Immature natural killer cell (primary cell): ENCODE results near the gene NKTR. TPM values are rescaled to one million over a fixed set of nuclear protein-coding genes. Genes with fewer than 3 reads are reported as not detected.
"Not testable (repeated sequence)": the region's sequence is repeated elsewhere in the genome, so short reads cannot be mapped to it uniquely, and the experiment has no call there.

Source experiments
- DNase-seq, 3 donors: peaks; one replicate each; pipeline ENCODE4 v3.0.0; 2022; ENCODE audit warnings: mixed read lengths in 1 of 3
- H3K27ac Mint-ChIP-seq, 6 donors: one replicate each; pipeline ENCODE4 v1.8.0; 2020; ENCODE audit warnings: mixed read lengths in 6 of 6, mild to moderate bottlenecking in 5 of 6, inconsistent platforms in 4 of 6, moderate library complexity in 3 of 6
- H3K27me3 Mint-ChIP-seq, 3 donors: one replicate each; pipeline ENCODE4 v1.8.0; 2020 to 2021; ENCODE audit warnings: low read depth in 3 of 3, mild to moderate bottlenecking in 3 of 3, mixed read lengths in 3 of 3, moderate library complexity in 3 of 3, inconsistent platforms in 1 of 3
- H3K36me3 Mint-ChIP-seq, 3 donors: one replicate each; pipeline ENCODE4 v1.8.0; 2020; ENCODE audit warnings: mixed read lengths in 3 of 3, inconsistent platforms in 2 of 3, mild to moderate bottlenecking in 2 of 3
- H3K4me1 Mint-ChIP-seq, 2 donors: one replicate each; pipeline ENCODE4 v1.8.0; 2020; ENCODE audit warnings: inconsistent platforms in 2 of 2, mild to moderate bottlenecking in 2 of 2, mixed read lengths in 2 of 2, moderate library complexity in 1 of 2
- H3K4me3 Mint-ChIP-seq, 5 donors: one replicate each; pipeline ENCODE4 v1.8.0; 2020; ENCODE audit warnings: mild to moderate bottlenecking in 5 of 5, mixed read lengths in 5 of 5, inconsistent platforms in 3 of 5, moderate library complexity in 3 of 5
- H3K9me3 Mint-ChIP-seq, 6 donors: one replicate each; pipeline ENCODE4 v1.8.0; 2020; ENCODE audit warnings: mild to moderate bottlenecking in 6 of 6, mixed read lengths in 6 of 6, inconsistent platforms in 4 of 6, moderate library complexity in 3 of 6
- polyA plus RNA-seq, 3 donors: library from polyadenylated mRNA; unstranded; fragments of 300-500 nt; fragmentation: Illumina TruSeq; gene quantifications; one replicate each; pipeline ENCODE4 v1.2.3, GENCODE V29; 2021

The NKTR gene
- polyA plus RNA-seq = 10 to 100 TPM in 1 of 3 donors, 1 to 10 TPM in 2; 6.9 to 15.9 (median 7.4) TPM

DNA sequence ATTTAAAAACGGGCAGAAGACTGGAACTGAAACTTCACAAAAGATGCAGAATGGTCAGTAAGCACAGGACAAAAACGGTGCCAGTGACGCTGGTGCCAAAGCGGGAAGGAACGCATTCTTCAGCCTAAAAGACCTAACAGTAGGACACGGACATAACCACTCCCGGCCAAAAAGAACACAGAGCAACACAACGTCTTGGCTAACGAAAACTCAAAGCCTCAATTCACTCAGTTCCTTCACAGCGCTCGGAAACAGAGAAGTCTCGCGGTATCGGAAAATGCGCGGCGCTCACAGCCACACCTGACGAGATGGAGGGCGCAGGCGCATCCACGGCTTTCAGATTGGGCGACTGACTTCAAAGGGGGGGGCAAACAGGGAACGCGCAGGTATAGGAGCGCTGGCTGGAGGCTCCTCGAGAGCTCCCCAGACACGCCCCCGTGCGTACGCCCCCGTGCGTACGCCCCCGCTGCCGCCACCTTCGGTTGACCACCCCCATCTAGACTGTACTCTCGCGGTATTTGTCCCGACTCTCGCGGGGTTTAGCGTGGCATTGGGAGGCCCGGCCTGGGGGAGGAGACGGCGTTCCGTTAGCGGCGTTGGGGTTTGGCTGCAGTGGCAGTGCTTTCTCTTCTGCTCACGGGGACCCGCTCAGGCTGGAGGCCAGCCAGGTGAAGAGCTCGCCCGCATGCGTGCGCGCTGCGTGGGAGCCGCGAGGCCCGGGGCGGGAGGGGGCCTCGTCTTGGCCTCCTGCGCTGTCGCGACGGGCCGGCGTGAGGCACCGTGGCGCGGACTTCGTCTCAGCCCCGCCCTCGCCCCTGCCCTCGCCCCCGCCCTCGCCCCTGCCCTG lies at the start of gene NKTR:
TSS of gene NKTR (plus strand) at position 576 of the 847 bp plus-strand sequence. CDS start 321 bp downstream, outside the sequence.
- H3K36me3 Mint-ChIP-seq = peaks cover 4 to 12% (median 5%) of the 10 kb centered on the region in 3 donors
- DNase-seq = peak; percentile 99 to 100 (median 99)
- peak within 1 kb of the TSS; percentile 93 to 98 (median 97) for H3K4me3 Mint-ChIP-seq
- H3K27ac Mint-ChIP-seq = peak within 1 kb of the TSS; percentile 89 to 100 (median 99)
- no peaks in the 10 kb centered on the region for H3K9me3 Mint-ChIP-seq
- H3K4me1 Mint-ChIP-seq = peaks cover 35 to 48% of the 10 kb centered on the region in 2 donors
- peaks cover 2 to 14% (median 14%) of the 10 kb centered on the region in 3 donors for H3K27me3 Mint-ChIP-seq

DNA sequence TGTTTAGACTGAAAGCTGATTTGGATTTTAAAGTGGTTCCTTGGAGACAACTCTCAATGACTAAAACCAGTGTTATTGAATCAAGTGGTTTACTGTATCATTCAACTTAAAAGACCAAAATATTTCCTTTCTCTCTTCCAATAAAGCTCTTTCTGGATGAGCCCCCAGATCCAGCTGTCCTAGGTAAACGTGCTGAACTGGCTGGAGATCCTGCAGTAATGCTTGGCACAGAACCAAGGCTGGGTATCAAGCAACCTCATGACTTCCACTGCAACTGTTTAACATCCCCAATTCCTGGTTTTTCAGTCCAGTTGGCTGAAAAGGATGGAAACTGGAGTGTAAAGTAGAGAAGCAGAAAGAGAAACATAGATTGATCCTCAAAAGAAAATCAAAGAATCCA lies 47.7 kb upstream of the NKTR start:
- no peak for DNase-seq
- Mint-ChIP-seq H3K4me1 (peaks cover 15% of the 10 kb centered on the region in 2 donors), H3K27me3 (peaks cover 0 to 2% (median 0%) of the 10 kb centered on the region in 3 donors), H3K27ac (no peak overlapping the region), H3K36me3 (peaks cover 27 to 53% (median 28%) of the 10 kb centered on the region in 3 donors), H3K4me3 (no peak overlapping the region), H3K9me3 (no peaks in the 10 kb centered on the region)

- H3K36me3 Mint-ChIP-seq = peaks cover 26 to 54% (median 33%) of the 10 kb centered on the region in 3 donors
- peak in 2 of 3 donors; percentile 21 to 25 for DNase-seq
- peaks cover 0 to 2% (median 0%) of the 10 kb centered on the region in 3 donors for H3K27me3 Mint-ChIP-seq
- H3K9me3 Mint-ChIP-seq = no peaks in the 10 kb centered on the region
- peak overlapping the region in 5 of 6 donors; percentile 6 to 92 (median 71) for H3K27ac Mint-ChIP-seq
- peak overlapping the region in 2 of 5 donors; percentile 25 to 29 for H3K4me3 Mint-ChIP-seq
- peaks cover 15% of the 10 kb centered on the region in 2 donors for H3K4me1 Mint-ChIP-seq
These were observed 44.3 kb upstream of the NKTR start for GRCh38 chr3:42556089-42556632.

DNA sequence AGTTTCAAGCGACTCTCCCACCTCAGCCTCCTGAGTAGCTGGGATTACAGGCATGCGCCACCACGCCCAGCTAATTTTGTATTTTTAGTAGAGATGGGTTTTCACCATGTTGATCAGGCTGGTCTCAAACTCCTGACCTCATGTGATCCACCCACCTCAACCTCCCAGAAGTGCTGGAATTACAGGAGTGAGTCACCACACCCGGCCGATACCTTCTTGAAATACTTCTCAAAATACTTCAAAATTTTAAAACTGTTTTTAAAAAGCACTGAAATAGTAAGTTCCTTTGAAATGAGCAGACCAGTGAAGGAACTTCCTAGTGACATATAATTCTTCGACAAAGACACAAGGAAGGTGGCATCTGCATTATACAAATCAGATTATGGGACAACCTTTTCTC lies 43.7 kb upstream of the NKTR start:
- peaks cover 26 to 54% (median 37%) of the 10 kb centered on the region in 3 donors for H3K36me3 Mint-ChIP-seq
- H3K27me3 Mint-ChIP-seq, DNase-seq, H3K9me3 Mint-ChIP-seq, H3K4me3 Mint-ChIP-seq: not testable (repeated sequence)
- peak overlapping the region in 4 of 6 donors; percentile 6 to 82 (median 42) for H3K27ac Mint-ChIP-seq
- peaks cover 15% of the 10 kb centered on the region in 2 donors for H3K4me1 Mint-ChIP-seq

GRCh38 chr3:42557854-42558253 lies 42.6 kb upstream of the NKTR start:
- peaks cover 15% of the 10 kb centered on the region in 2 donors for H3K4me1 Mint-ChIP-seq
- no peak overlapping the region for H3K4me3 Mint-ChIP-seq
- no peak overlapping the region for H3K27ac Mint-ChIP-seq
- H3K27me3 Mint-ChIP-seq = no peaks in the 10 kb centered on the region
- DNase-seq = no peak
- peaks cover 29 to 55% (median 37%) of the 10 kb centered on the region in 3 donors for H3K36me3 Mint-ChIP-seq
- no peaks in the 10 kb centered on the region for H3K9me3 Mint-ChIP-seq

- H3K4me1 Mint-ChIP-seq = no peaks in the 10 kb centered on the region
- H3K4me3 Mint-ChIP-seq = no peak overlapping the region
- H3K36me3 Mint-ChIP-seq = peaks cover 38 to 50% (median 38%) of the 10 kb centered on the region in 3 donors
- DNase-seq = no peak
- H3K27me3 Mint-ChIP-seq = no peaks in the 10 kb centered on the region
- no peak overlapping the region for H3K27ac Mint-ChIP-seq
- H3K9me3 Mint-ChIP-seq = no peaks in the 10 kb centered on the region
These were observed 38.2 kb upstream of the NKTR start for GRCh38 chr3:42562047-42562907.

GRCh38 chr3:42569593-42570142 lies 30.8 kb upstream of the NKTR start:
- H3K27ac Mint-ChIP-seq = peak overlapping the region in 2 of 6 donors; percentile 20 to 24
- H3K4me3 Mint-ChIP-seq = no peak overlapping the region
- DNase-seq = no peak
- H3K27me3 Mint-ChIP-seq = no peaks in the 10 kb centered on the region
- peaks cover 42 to 54% (median 44%) of the 10 kb centered on the region in 3 donors for H3K36me3 Mint-ChIP-seq
- H3K4me1 Mint-ChIP-seq = peaks cover 0 to 2% of the 10 kb centered on the region in 2 donors
- peaks cover 2 to 12% (median 8%) of the 10 kb centered on the region in 6 donors for H3K9me3 Mint-ChIP-seq

GRCh38 chr3:42572278-42572677 lies 28.2 kb upstream of the NKTR start:
- Mint-ChIP-seq H3K4me3 (no peak overlapping the region), H3K36me3 (peaks cover 38 to 49% (median 43%) of the 10 kb centered on the region in 3 donors), H3K4me1 (peaks cover 2 to 3% of the 10 kb centered on the region in 2 donors), H3K9me3 (peaks cover 6 to 20% (median 10%) of the 10 kb centered on the region in 6 donors), H3K27ac (peak overlapping the region in 2 of 6 donors; percentile 30 to 57), H3K27me3 (peaks cover 0 to 4% (median 0%) of the 10 kb centered on the region in 3 donors)
- DNase-seq = peak in 1 of 3 donors; percentile 14

GRCh38 chr3:42575137-42575741 lies 25.2 kb upstream of the NKTR start:
- Mint-ChIP-seq H3K27me3 (peaks cover 2 to 4% (median 2%) of the 10 kb centered on the region in 3 donors), H3K4me3 (no peak overlapping the region), H3K36me3 (peaks cover 28 to 44% (median 39%) of the 10 kb centered on the region in 3 donors), H3K27ac (no peak overlapping the region), H3K9me3 (peaks cover 6 to 20% (median 10%) of the 10 kb centered on the region in 6 donors), H3K4me1 (peaks cover 6 to 12% of the 10 kb centered on the region in 2 donors)
- no peak for DNase-seq

DNA sequence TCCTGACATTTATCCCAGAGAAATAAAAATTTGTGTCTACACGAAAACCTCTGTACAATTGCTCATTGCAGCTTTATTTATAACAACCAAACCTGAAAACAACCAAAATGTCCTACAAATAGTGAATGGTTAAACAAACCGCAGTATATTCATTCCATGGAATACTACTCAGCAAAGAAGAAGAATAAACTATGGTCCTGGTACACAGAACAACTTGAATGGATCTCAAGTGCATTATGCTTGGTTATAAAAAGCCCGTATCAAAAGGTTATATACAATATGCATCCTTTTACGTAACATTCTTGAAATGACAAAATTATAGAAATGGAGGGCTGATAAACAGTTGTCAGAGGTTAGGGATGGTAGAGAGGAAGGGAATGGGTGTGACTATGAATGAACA lies 22.4 kb upstream of the NKTR start:
- DNase-seq = no peak
- H3K9me3 Mint-ChIP-seq = peaks cover 6 to 20% (median 10%) of the 10 kb centered on the region in 6 donors
- H3K36me3 Mint-ChIP-seq = peaks cover 19 to 33% (median 31%) of the 10 kb centered on the region in 3 donors
- H3K27me3 Mint-ChIP-seq = peaks cover 8 to 11% (median 8%) of the 10 kb centered on the region in 3 donors
- peaks cover 22 to 35% of the 10 kb centered on the region in 2 donors for H3K4me1 Mint-ChIP-seq
- no peak overlapping the region for H3K4me3 Mint-ChIP-seq
- H3K27ac Mint-ChIP-seq = no peak overlapping the region

GRCh38 chr3:42579346-42579745 lies 21.1 kb upstream of the NKTR start:
- Mint-ChIP-seq H3K27me3 (peaks cover 8 to 12% (median 8%) of the 10 kb centered on the region in 3 donors), H3K4me1 (peaks cover 26 to 38% of the 10 kb centered on the region in 2 donors)

DNA sequence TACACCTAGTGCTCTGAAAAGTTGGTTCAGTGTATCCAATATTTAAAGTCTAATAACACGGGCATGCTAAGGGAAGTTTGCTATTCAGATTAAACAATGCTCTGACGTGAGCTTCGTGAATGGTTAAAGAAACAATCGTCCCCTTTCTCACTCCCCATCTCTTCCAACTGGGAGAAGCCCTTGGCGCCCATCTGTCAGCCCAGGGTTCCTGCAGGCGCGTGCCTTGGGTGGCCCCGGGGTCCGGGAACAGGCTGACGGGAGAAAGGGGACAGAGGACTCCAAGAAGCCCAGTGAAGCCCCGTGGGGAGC lies 19.1 kb upstream of the NKTR start:
- Mint-ChIP-seq H3K27ac (peak overlapping the region; percentile 59 to 93 (median 85)), H3K9me3 (no peaks in the 10 kb centered on the region), H3K4me1 (peaks cover 26 to 38% of the 10 kb centered on the region in 2 donors), H3K36me3 (peaks cover 0 to 6% (median 5%) of the 10 kb centered on the region in 3 donors), H3K27me3 (peaks cover 4 to 13% (median 8%) of the 10 kb centered on the region in 3 donors), H3K4me3 (peak overlapping the region; percentile 73 to 82 (median 77))
- no peak for DNase-seq

More at GRCh38 chr3:42579346-42579745, 21.1 kb upstream of the NKTR start:
- Mint-ChIP-seq H3K9me3 (peaks cover 0 to 11% (median 5%) of the 10 kb centered on the region in 6 donors), H3K36me3 (peaks cover 10 to 23% (median 19%) of the 10 kb centered on the region in 3 donors), H3K27ac (peak overlapping the region in 2 of 6 donors; percentile 59 to 79)
- H3K4me3 Mint-ChIP-seq, DNase-seq: not testable (repeated sequence)
